ENCODE data around the gene CRACR2B. TPM values are rescaled to one million over a fixed set of nuclear protein-coding genes. Genes with fewer than 3 reads are reported as not detected.
A peak's percentile ranks its signal among the peaks of the same experiment; 100 is the strongest.

Gene CRACR2B
- total and polyA plus RNA-seq, 2 of the 13 experiments (the other 11 are each of a cell fraction or from before 2014, with no cell fraction given): 14.9 to 21.0 TPM

DNA sequence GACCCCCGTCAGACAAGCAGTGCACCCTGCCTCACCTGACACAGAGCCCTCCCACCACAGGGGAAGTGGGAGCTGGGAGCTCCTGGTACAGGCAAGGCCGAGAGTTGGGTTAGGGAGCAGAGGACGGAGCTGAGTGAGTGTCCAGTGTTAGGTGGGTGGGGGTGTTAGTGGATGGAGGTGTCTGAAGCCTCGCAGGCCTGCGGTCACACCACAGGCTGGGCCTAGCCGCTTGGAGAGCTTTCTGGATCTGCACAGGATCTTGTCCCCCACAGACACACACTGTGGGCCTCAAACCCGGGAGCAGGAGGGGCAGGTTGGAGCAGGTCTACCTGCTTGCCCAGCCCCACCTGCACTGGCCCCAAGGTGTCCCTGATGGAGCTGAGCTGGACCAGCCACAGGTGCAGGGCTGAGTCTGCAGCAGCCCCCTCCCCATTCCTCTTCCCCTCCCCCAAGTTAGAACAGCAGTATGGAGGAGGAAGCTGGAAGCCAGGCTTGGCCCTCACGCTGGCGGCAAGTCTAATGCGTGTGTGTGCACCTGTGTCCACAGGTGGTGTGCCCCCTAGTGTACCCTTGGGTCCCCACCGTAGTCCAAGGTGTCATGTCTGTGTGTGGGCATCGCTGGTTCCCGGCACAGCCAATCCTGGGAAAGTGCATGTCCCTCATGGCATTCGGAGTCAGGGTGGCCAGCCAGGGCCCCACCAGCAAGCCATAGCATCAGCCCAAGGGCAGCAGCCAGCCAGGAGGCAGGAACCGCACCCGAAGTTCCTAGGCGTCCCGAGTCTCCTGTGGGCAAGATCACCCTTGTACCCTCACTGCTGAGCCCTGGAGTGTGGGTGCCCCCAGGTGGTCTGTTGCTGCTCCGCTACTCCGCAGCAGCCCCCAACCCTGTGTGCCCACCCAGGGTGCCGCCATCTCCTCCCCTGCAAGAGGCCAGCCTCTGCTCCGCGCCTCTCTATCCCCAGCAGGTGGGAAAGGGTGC lies 48.5 kb upstream of the CRACR2B start (continued):
- TF ChIP-seq EHMT2 (IDR thresholded peaks at IDR 0.05; ENCODE audit: borderline replicate concordance, low read depth, low read length): no peak
- 0 out of 2 replicates have a peak, but pooled peaks have one; percentile 37 for TF ChIP-seq THAP9 (CRISPR knock-in tag; IDR thresholded peaks at IDR 0.05; ENCODE audit: borderline replicate concordance)
- TF ChIP-seq ZNF260 (CRISPR knock-in tag; IDR thresholded peaks at IDR 0.05; ENCODE audit: borderline replicate concordance, low read depth): no peak
- TF ChIP-seq HOXD1 (CRISPR knock-in tag; IDR thresholded peaks at IDR 0.05): no peak
- TF ChIP-seq, protein P1, sequence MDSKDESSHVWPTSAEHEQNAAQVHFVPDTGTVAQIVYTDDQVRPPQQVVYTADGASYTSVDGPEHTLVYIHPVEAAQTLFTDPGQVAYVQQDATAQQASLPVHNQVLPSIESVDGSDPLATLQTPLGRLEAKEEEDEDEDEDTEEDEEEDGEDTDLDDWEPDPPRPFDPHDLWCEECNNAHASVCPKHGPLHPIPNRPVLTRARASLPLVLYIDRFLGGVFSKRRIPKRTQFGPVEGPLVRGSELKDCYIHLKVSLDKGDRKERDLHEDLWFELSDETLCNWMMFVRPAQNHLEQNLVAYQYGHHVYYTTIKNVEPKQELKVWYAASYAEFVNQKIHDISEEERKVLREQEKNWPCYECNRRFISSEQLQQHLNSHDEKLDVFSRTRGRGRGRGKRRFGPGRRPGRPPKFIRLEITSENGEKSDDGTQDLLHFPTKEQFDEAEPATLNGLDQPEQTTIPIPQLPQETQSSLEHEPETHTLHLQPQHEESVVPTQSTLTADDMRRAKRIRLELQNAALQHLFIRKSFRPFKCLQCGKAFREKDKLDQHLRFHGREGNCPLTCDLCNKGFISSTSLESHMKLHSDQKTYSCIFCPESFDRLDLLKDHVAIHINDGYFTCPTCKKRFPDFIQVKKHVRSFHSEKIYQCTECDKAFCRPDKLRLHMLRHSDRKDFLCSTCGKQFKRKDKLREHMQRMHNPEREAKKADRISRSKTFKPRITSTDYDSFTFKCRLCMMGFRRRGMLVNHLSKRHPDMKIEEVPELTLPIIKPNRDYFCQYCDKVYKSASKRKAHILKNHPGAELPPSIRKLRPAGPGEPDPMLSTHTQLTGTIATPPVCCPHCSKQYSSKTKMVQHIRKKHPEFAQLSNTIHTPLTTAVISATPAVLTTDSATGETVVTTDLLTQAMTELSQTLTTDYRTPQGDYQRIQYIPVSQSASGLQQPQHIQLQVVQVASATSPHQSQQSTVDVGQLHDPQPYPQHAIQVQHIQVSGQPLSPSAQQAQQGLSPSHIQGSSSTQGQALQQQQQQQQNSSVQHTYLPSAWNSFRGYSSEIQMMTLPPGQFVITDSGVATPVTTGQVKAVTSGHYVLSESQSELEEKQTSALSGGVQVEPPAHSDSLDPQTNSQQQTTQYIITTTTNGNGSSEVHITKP (CRISPR knock-in tag; IDR thresholded peaks at IDR 0.05; ENCODE audit: low read depth): no peak
- TF ChIP-seq IKZF5 (CRISPR knock-in tag; IDR thresholded peaks at IDR 0.05): no peak
- TF ChIP-seq ZNF619 (CRISPR knock-in tag; IDR thresholded peaks at IDR 0.05): no peak
- 0 out of 2 replicates have a peak, but pooled peaks have one; percentile 12 for TF ChIP-seq RXRA (CRISPR knock-in tag; IDR thresholded peaks at IDR 0.05)
- no peak for TF ChIP-seq ZSCAN9 (CRISPR knock-in tag; IDR thresholded peaks at IDR 0.05; ENCODE audit: borderline replicate concordance)
- TF ChIP-seq ZFAT (CRISPR knock-in tag; conservative IDR thresholded peaks at IDR 0.05): no peak
- TF ChIP-seq PITX1 (CRISPR knock-in tag; IDR thresholded peaks at IDR 0.05): no peak
- no peak for TF ChIP-seq STAT5B (CRISPR knock-in tag; IDR thresholded peaks at IDR 0.05)
- TF ChIP-seq U2AF1 (optimal IDR thresholded peaks at IDR 0.05; ENCODE audit: low read depth, low read length): no peak
- no peak for TF ChIP-seq TEAD2 (CRISPR knock-in tag; IDR thresholded peaks at IDR 0.05)
- TF ChIP-seq ETV5 (CRISPR knock-in tag; IDR thresholded peaks at IDR 0.05; ENCODE audit: borderline replicate concordance): 0 out of 2 replicates have a peak, but pooled peaks have one; percentile 4
- no peak for TF ChIP-seq ZNF354B (CRISPR knock-in tag; IDR thresholded peaks at IDR 0.05)
- no peak for TF ChIP-seq ARNT (IDR thresholded peaks at IDR 0.05)
- TF ChIP-seq FOXP4 (CRISPR knock-in tag; IDR thresholded peaks at IDR 0.05): no peak
- 0 out of 2 replicates have a peak, but pooled peaks have one; percentile 62 for TF ChIP-seq HNRNPL (IDR thresholded peaks at IDR 0.05; ENCODE audit: low read depth, low read length)

All from HepG2 (cell line).